Adrenal gland (tissue), 19 donors: Measurements from ENCODE around the gene ESPNL. TPM values are rescaled to one million over a fixed set of nuclear protein-coding genes. Genes with fewer than 3 reads are reported as not detected.
"Not testable (repeated sequence)": the region's sequence is repeated elsewhere in the genome, so short reads cannot be mapped to it uniquely, and the experiment has no call there.

Experiments used
- DNase-seq, 7 donors: peaks; one replicate each; pipeline ENCODE4 v3.0.0-alpha.2; 2019 to 2020
- H3K27ac ChIP-seq, 5 donors: fragments of 200-600 bp; sonication (generic) in 4 of 5; 1 replicate in 3 of 5; 2 replicates in 2 of 5; pipeline versions ENCODE4 v1.5.1 to v1.8.0; 2016 to 2020; ENCODE audit warnings: mild to moderate bottlenecking in 1 of 5
- H3K27me3 ChIP-seq: fragments of 200-600 bp; 2 replicates; pipeline ENCODE4 v1.8.0; 2021
- H3K36me3 ChIP-seq, 2 donors: fragments of 200-600 bp; replicated peaks in 1 of 2; 1 replicate in 1 of 2; 2 replicates in 1 of 2; pipeline versions ENCODE4 v1.5.1 to v1.8.0; 2018 to 2022
- H3K4me1 ChIP-seq, 2 donors: fragments of 200-600 bp; replicated peaks in 1 of 2; 1 replicate in 1 of 2; 2 replicates in 1 of 2; pipeline versions ENCODE4 v1.5.1 to v1.8.0; 2018 to 2021
- H3K4me3 ChIP-seq, 4 donors: fragments of 200-600 bp; sonication (generic) in 3 of 4; one replicate each; pipeline ENCODE4 v1.5.1; 2016 to 2018
- H3K9me3 ChIP-seq, 3 donors: fragments of 200-600 bp; sonication (generic) in 1 of 3; replicated peaks in 1 of 3; 1 replicate in 2 of 3; 2 replicates in 1 of 3; pipeline versions ENCODE4 v1.5.1 to v1.8.0; 2016 to 2021
- CTCF ChIP-seq, 6 experiments: fragments of 450-650 bp in 4 of 6; fragments of 200-600 bp in 2 of 6; sonication (generic) in 1 of 6; IDR thresholded peaks; 1 replicate in 5 of 6; 2 replicates in 1 of 6; pipeline versions ENCODE4 v1.5.1 to v1.8.0; 2016 to 2021; ENCODE audit warnings: antibody characterized with exemption in 6 of 6, mild to moderate bottlenecking in 2 of 6, moderate library complexity in 1 of 6
- POLR2A ChIP-seq, 2 donors: fragments of 450-650 bp; IDR thresholded peaks; one replicate each; pipeline ENCODE4 v1.6.1; 2017; ENCODE audit warnings: antibody characterized with exemption in 2 of 2, mild to moderate bottlenecking in 2 of 2, moderate library complexity in 1 of 2
- WGBS, 4 donors: extraction: QIAGEN DNeasy Blood & Tissue Kit in 2 of 4; methylation state at CpG; one replicate each; pipeline versions ENCODE4 v1.1.5 to v1.1.7; 2013 to 2017; 5-methylcytosine and 5-hydroxymethylcytosine counted together
- intact Hi-C, 2 donors: fragments of 100-400 bp; cut with DNase I; formaldehyde crosslinking; loops; one replicate each; pipeline versions ENCODE4 v1.14.1 to v1.15.0; 2022 to 2023
- long read RNA-seq, 10 donors: library from polyadenylated mRNA in 3 of 10; unstranded in 2 of 10; stranded (forward) in 1 of 10; transcript quantifications; one replicate each; pipeline ENCODE4 v2.0.0 and lab custom pipeline, GENCODE V29; 2021 to 2026
- polyA plus RNA-seq, 3 donors: library from polyadenylated mRNA; stranded (reverse); fragments of 200-250 nt in 2 of 3; fragments of 350-450 nt in 1 of 3; fragmentation: Illumina TruSeq in 1 of 3; extraction: RNeasy Lipid Tissue Mini Kit (QIAGEN cat#74804) in 1 of 3; gene quantifications; one replicate each; pipeline ENCODE4 v1.2.3, GENCODE V29; 2013 to 2014
- total RNA-seq, 9 donors: library from RNA; depleted of rRNA in 4 of 9; stranded (reverse); fragments of >200 nt in 4 of 9; fragments of 120-200 nt in 1 of 9; fragmentation: NEBNext Ultra II Directional in 1 of 9; extraction: Animal tissue kit (Norgen Biotek cat#: 25700) in 1 of 9; gene quantifications; one replicate each; pipeline versions ENCODE4 v1.1.0 to v1.2.4, GENCODE V29; 2013 to 2023
- donor health status: healthy with polysubstance abuse.
- donor health status: Bipolar disorder and iron deficiency.
- donor health status: DM: yes; HTN: yes; CAD: no.
- donor health status: DM: no; HTN: no; CAD: no.
- donor health status: DM: no; HTN: no; CAD: no.
- donor health status: DM: yes; HTN: yes; CAD: no.

Gene ESPNL
- total RNA-seq, result 1 to 10 TPM in 3 of 9 donors, under 1 TPM in 2, not detected in 4; 0.69 to 5.9 (median 1.4) TPM
- 1 to 10 TPM in 1 of 3 donors, under 1 TPM in 1, not detected in 1; 0.03 to 1.2 TPM for polyA plus RNA-seq
- long read RNA-seq, donor 1, result 0 reads
- long read RNA-seq, donor 2, result 0 reads
- long read RNA-seq, donor 3, result 0 reads
- long read RNA-seq, donor 4, result 0 reads
- long read RNA-seq, donor 5, result 0 reads
- long read RNA-seq, donor 6, result 0 reads
- long read RNA-seq, donor 7, result 0 reads
- long read RNA-seq, donor 8, result 0 reads
- long read RNA-seq, donor 9, result 0 reads
- long read RNA-seq, donor 10, result 0 reads

- no peaks in the 10 kb centered on the region for H3K4me1 ChIP-seq
- intact Hi-C loops, result no loop called here
- DNase-seq, result peak in 1 of 7 donors; percentile 14
Observed at GRCh38 chr2:238100049-238100820, at the start of gene ESPNL. Gene ESPNL, plus strand, starts transcription at chr2:238100340. Its CDS starts 80 bp downstream, at chr2:238100420.

GRCh38 chr2:238053191-238053776 is 46.9 kb upstream of the ESPNL start:
- 76 to 88% (median 83%) methylated on average over 2 of the region's 2 CpGs for WGBS, 4 donors
- intact Hi-C loops, result no loop called here

More at GRCh38 chr2:238100049-238100820, at the start of gene ESPNL:
- Histone ChIP-seq H3K9me3 (no peaks in the 10 kb centered on the region), H3K27ac (no peak within 1 kb of the TSS), H3K36me3 (no peaks in the 10 kb centered on the region), H3K4me3 (no peak within 1 kb of the TSS), H3K27me3 (no peaks in the 10 kb centered on the region)
- WGBS, 4 donors, result 68 to 93% (median 85%) methylated on average over 7 to 38 of the region's 38 CpGs
- TF ChIP-seq POLR2A (IDR thresholded peaks at IDR 0.05), result no peak
- TF ChIP-seq CTCF (IDR thresholded peaks at IDR 0.05), result no peak

GRCh38 chr2:238055841-238056240 is 44.3 kb upstream of the ESPNL start:
- 68 to 76% (median 71%) methylated on average over 3 of the region's 3 CpGs for WGBS, 4 donors
- H3K9me3 ChIP-seq, result no peaks in the 10 kb centered on the region
- TF ChIP-seq POLR2A (IDR thresholded peaks at IDR 0.05) (no peak), CTCF (IDR thresholded peaks at IDR 0.05) (no peak)
- H3K4me3 ChIP-seq, result no peak overlapping the region
- peak in 1 of 7 donors; percentile 7 for DNase-seq
- H3K36me3 ChIP-seq, result no peaks in the 10 kb centered on the region
- H3K27ac ChIP-seq, result no peak overlapping the region
- intact Hi-C loops, result no loop called here
- H3K4me1 ChIP-seq, result peaks cover 0 to 7% of the 10 kb centered on the region in 2 donors
- no peaks in the 10 kb centered on the region for H3K27me3 ChIP-seq

More at GRCh38 chr2:238053191-238053776, 46.9 kb upstream of the ESPNL start:
- Histone ChIP-seq H3K27ac (no peak overlapping the region), H3K4me1 (no peaks in the 10 kb centered on the region), H3K36me3 (no peaks in the 10 kb centered on the region), H3K27me3 (no peaks in the 10 kb centered on the region), H3K9me3 (no peaks in the 10 kb centered on the region), H3K4me3 (no peak overlapping the region)
- DNase-seq, result peak in 1 of 7 donors; percentile 4
- no peak for TF ChIP-seq POLR2A (IDR thresholded peaks at IDR 0.05)

- H3K4me1 ChIP-seq, result peaks cover 0 to 14% of the 10 kb centered on the region in 2 donors
- H3K36me3 ChIP-seq, H3K27me3 ChIP-seq, H3K27ac ChIP-seq, H3K9me3 ChIP-seq, intact Hi-C loops, H3K4me3 ChIP-seq: not testable (repeated sequence)
- WGBS, 4 donors, result 82 to 94% (median 91%) methylated on average over 1 to 44 of the region's 44 CpGs
- DNase-seq, result peak in 1 of 7 donors; percentile 44
Observed at GRCh38 chr2:238057696-238058575, 42.2 kb upstream of the ESPNL start.
